Bronchial epithelial cell (primary cell): Measurements from ENCODE around the gene BCKDHA. TPM values are rescaled to one million over a fixed set of nuclear protein-coding genes. Genes with fewer than 3 reads are reported as not detected.

Source experiments
- DNase-seq: peaks from one replicate; pipeline ENCODE4 v3.0.0-alpha.2; 2010; ENCODE audit warnings: low read depth
- FAIRE-seq: peaks from 2 replicates; lab custom pipeline; 2011; peaks lifted over from hg19 to GRCh38; lab: Jason Lieb, UNC
- H3K27me3 ChIP-seq: 2 replicates; pipeline ENCODE4 v1.5.1; 2011; ENCODE audit warnings: low read length; ENCODE audit not compliant: control insufficient read depth, insufficient read depth
- H3K36me3 ChIP-seq: 2 replicates; pipeline ENCODE4 v1.5.1; 2011; ENCODE audit warnings: low read length; ENCODE audit not compliant: control insufficient read depth, insufficient read depth
- H3K4me3 ChIP-seq: 2 replicates; pipeline ENCODE4 v1.5.1; 2011; ENCODE audit warnings: mild to moderate bottlenecking, low read depth, low read length, control low read depth
- CTCF ChIP-seq: IDR thresholded peaks from 2 replicates; pipeline ENCODE4 v1.5.1; 2011; ENCODE audit warnings: mild to moderate bottlenecking, moderate library complexity, low read length, control low read depth, inconsistent platforms; ENCODE audit not compliant: insufficient read depth, severe bottlenecking
- total RNA-seq: library from RNA; depleted of rRNA; stranded (reverse); fragments of >200 nt; gene quantifications from 2 replicates; pipeline ENCODE4 v1.2.1, GENCODE V29; 2014

The BCKDHA gene
- total RNA-seq, 1 donor from 2014 or later, result 41.6 TPM

GRCh38 chr19:41426116-41426841 is 28.7 kb downstream of the BCKDHA start:
- H3K27me3 ChIP-seq, result no peaks in the 10 kb centered on the region
- TF ChIP-seq CTCF, result no peak
- peak overlapping the region; percentile 65 for H3K4me3 ChIP-seq
- no peak for FAIRE-seq
- no peak for DNase-seq
- H3K36me3 ChIP-seq, result peaks cover 18% of the 10 kb centered on the region

DNA sequence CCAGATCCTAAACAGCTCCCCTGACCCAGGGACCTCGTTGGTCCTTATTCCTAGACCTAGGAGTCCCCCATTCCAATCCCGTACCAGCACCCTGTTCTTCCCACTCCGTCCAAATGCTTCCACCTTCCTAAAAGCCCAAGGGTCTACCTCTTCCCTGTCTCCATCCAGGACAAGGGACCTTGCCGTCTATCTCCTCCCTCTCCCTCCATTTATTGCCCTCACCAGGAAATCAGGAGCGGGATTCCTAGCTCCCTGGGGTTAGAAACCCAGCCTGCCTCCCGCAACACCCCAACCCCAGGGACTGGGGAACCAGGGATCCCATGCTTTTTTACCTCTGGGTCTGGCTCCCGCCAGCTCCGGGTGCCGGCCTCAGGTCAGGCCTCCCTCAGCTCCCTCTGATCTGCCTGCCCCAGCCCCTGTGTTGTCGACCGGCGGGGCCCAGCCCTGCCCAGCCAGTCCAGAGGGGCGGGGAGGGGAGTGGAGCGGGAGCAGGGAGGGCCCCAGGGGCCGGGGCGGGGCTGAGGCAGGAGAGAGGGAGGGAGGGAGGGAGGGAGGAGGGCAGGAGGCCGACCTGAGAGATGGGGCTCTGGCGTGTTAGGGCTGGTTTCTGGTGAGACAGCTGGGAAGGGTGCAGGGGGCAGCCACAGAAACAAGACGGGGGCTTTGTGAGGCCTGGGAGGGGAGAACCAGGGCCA is 29.5 kb downstream of the BCKDHA start, which contains the start of gene B3GNT8:
Gene B3GNT8, minus strand, starts transcription at position 423 of the 695 bp plus-strand sequence. CDS start 596 bp downstream, outside the sequence.
- no peak for TF ChIP-seq CTCF
- Histone ChIP-seq H3K27me3 (no peaks in the 10 kb centered on the region), H3K36me3 (peaks cover 20% of the 10 kb centered on the region), H3K4me3 (peak within 1 kb of the TSS; percentile 65)
- DNase-seq (peak; percentile 82), FAIRE-seq (no peak)

DNA sequence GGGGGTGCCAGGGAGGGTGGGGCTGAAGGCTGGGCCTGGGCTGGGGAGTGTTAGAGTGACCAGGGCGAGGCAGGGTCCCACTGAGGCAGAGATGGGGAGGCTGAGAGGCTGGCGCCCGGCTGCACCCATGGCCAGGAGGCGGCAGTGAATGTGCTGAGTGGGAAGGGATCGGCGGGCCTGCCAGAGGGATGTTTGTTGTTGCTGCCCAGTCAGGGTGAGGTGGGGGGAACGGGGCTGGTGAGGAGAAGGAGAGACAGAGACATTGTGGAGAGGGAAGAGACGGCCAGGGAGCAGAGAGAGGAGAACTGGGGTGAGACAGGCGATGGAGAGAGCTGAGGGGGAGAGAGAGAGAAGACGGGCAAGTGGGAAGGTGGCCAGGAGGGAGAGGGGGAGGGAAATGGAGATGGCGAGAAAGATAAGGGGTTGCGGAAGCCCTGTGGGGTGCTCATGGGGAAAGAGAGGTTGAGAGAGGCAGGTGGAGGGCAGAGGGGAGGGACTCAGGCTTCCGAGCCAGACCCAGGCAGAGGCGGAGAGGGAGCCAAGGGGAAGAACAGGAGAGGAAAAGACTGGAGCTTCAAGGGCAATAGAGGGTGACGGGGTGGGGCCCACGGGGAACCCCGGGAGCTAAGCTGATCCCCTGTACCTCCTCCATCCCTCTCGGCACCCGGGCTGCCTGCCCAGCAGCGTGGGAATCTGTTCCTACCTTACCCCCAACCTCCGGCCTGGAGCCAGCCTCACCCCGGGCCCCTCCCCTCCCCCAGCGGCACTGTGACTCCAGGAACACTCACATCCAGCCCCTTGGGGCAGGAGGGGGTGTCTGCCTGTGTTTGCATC is 30.2 kb downstream of the BCKDHA start:
- H3K27me3 ChIP-seq, result no peaks in the 10 kb centered on the region
- H3K36me3 ChIP-seq, result peaks cover 14% of the 10 kb centered on the region
- TF ChIP-seq CTCF, result peak; percentile 22
- peak overlapping the region; percentile 65 for H3K4me3 ChIP-seq
- DNase-seq, result no peak
- no peak for FAIRE-seq

GRCh38 chr19:41428481-41428859 is 30.9 kb downstream of the BCKDHA start:
- Histone ChIP-seq H3K27me3 (no peaks in the 10 kb centered on the region), H3K4me3 (peak overlapping the region; percentile 65), H3K36me3 (peaks cover 14% of the 10 kb centered on the region)
- FAIRE-seq (no peak), DNase-seq (no peak)
- no peak for TF ChIP-seq CTCF

GRCh38 chr19:41430922-41431321 is 33.3 kb downstream of the BCKDHA start:
- no peak for TF ChIP-seq CTCF
- no peaks in the 10 kb centered on the region for H3K27me3 ChIP-seq
- peaks cover 7% of the 10 kb centered on the region for H3K36me3 ChIP-seq
- DNase-seq, result no peak
- peak; percentile 82 for FAIRE-seq
- no peak overlapping the region for H3K4me3 ChIP-seq
